ENCODE results near the gene IRF6.

Gene IRF6

DNA sequence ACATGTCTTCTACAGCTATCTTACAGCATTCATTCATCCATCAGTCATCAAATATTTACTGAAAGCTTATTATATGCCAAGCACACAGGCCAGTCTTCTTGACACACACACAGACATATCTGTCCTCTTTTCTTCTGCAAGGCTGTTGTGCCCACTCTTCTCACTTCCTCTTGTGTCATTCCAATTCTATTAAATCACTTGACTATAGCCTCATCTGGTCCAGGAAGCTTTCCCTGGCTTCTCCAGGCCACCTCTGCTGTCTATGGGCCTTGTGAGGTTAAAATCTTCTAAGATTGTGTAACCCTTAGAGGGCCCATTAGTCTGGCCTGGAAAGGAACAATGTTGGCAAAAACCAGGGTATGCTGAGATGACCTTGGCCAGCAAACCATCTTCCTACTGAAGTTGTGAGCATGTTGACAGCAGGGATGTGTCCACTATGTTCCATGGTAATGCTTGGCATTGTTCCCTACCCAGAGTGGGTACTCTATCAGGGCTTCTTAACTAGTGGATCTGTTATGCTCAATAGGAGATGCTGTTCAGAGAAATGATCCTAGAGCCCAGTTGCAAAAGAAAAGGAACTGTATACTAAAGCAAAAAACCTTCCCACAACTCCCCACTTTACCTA lies 44.8 kb downstream of the IRF6 start:
- no peak for DNase-seq

DNA sequence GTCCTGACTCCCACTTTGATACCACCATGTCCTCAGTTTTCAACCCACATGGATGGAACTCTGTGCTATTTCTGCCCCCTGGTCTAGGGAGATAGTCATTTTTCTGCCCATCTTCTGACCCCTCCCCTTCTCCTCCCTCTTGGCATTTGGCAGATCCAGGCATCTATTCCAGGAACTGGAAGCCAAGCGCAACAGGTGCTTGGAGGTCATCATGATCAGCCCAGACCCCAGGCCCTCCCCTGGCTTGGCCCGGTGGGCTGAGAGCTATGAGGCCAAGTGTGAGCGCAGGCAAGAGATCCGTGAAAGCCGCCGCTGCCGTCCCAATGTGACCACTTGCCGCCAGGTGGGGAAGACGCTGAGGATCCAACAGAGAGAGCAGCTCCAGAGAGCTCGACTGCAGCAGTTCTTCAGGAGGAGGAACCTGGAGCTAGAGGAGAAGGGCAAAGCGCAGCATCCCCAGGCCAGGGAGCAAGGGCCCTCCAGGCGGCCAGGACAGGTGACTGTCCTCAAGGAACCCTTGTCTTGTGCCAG lies 46.0 kb downstream of the IRF6 start:
- no peak for DNase-seq

- DNase-seq = no peak
Observed at GRCh38 chr1:209758400-209758799, 47.5 kb downstream of the IRF6 start.

- DNase-seq = peak in 9 of 58 donors; percentile 12 to 21 (median 15)
Observed at GRCh38 chr1:209756615-209757445, 49.1 kb downstream of the IRF6 start.

GRCh38 chr1:209755926-209756614 lies 49.9 kb downstream of the IRF6 start, which contains the start of gene TRAF3IP3:
Gene TRAF3IP3 (plus strand): TSS chr1:209756053. CDS start chr1:209760040, 3,987 bp downstream.
- peak in 16 of 58 donors; percentile 4 to 46 (median 20) for DNase-seq

DNA sequence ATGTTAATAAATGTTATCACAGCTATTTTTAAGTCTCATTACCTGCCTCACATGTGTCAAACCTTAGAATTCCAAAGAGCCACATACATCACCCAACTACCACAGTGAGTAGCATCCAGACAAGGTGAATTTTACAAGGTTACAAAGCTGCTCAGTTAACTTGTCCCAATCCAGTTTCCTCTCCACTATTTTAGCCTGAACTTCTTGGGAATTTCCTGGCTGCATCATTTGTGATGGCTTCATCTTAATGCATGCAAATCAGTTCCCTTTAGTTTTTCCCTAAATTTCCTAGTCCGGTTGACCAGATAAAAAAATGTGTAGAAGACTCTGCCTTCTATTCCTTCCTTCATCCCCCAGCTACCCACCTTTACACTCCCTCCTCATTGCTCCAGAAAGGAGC lies 50.7 kb downstream of the IRF6 start:
- DNase-seq = no peak

GRCh38 chr1:209752890-209753289 lies 53.1 kb downstream of the IRF6 start:
- DNase-seq = no peak

DNA sequence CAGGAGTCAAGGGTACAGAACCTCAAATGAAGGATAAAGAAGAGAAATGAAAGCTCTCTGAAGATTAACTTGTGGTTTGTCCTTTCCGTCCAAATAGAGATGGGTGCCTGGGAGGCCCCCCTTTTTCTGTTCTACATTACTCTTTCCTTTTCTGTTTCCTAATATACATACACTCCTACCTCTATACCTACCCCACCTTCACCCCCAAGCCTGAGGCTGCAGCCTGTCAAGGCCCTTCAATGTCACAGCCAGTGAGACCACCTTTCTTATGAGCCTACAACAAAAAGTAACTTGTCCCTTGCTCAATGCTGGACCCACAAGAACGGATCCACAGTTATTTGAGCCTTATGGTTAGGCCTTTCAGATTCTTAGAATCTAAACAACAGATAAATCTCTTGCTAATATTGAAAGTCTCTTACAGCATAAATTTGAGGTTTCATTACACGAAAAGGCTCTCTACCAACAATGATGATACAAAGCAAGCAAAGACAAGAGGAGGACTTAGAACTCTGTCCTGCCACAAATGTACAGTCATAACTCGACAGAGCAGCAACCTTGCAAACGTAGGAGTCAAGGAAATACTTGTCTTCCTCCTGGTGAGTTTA lies 54.2 kb downstream of the IRF6 start:
- DNase-seq = no peak

- DNase-seq = no peak
Observed at GRCh38 chr1:209749670-209750323, 56.1 kb downstream of the IRF6 start.

GRCh38 chr1:209749205-209749604 lies 56.7 kb downstream of the IRF6 start:
- no peak for DNase-seq

DNA sequence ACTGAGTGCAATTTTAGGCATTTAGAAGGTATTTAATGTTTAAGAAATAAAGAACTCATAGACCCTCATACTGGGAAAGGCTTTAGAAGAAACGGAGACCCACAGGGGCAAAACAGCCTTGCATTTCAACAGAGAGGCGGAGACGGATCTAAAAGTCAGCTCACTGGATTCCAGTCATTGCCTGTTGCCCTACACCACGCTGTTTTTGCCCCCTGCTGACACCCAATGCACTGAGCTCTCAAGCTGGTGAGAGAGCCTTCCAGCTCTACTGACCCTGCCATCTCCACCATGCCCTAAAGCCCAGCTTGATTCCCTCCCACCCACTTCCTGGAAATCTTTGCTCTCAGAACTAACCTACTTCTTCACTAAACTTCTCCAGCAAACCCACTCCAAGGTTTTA lies 57.3 kb downstream of the IRF6 start:
- no peak for DNase-seq

DNA sequence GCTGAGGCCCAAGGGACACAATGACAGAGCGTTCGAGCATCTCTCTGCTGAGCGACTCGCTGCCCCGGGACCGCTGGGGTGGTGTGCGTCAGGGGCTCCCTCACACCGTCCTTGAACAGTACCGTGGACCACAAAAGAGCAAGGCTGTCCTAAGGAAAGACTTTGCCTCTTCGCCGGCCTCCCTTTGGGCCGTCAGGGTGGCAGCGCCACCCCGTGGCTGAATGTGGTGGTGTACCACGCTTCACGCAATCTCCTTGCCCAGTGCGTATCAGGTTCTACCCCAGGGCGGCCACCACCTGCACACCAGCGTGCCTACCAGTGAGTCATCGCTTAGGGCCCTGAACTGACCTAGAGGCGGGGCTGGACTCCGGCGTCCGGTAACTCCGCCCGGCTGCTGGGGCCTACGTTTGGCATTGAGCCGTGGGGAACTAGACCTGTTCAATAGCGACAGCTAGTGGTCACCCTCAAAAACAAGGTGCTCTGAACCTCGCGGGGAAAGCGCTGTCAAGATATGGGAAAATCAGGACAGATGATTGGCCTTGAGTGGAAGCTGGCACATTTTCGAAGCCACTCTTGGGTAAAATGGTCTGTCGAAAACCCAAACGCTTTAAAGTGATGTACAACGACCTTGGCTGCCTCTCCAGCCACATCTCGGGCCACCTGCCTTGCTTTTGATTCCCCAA lies 58.2 kb downstream of the IRF6 start:
- peak in 57 of 58 donors; percentile 14 to 93 (median 72) for DNase-seq

GRCh38 chr1:209746451-209747165 lies 59.3 kb downstream of the IRF6 start:
- DNase-seq = no peak

DNA sequence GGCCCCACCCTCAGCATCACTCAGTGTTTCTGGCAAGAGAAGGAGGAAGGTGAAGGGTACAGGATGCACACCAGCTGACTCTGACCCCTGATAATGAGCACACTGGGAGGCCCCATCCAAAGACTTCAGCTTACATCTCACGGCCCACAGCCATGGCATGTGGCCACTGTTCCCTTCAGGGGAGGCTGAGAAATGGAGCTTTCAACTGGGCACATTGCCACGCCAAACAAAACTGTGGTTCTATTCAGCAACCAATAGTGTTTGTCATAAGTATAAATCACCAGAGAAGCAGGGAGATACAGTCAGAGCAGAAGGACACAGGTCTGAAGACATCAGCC lies 62.8 kb downstream of the IRF6 start:
- DNase-seq = peak in 29 of 58 donors; percentile 3 to 79 (median 15)

- peak in 3 of 58 donors; percentile 2 to 9 (median 7) for DNase-seq
Observed at GRCh38 chr1:209742409-209743144, 63.4 kb downstream of the IRF6 start.

GRCh38 chr1:209741889-209742288 lies 64.1 kb downstream of the IRF6 start:
- DNase-seq = no peak

DNA sequence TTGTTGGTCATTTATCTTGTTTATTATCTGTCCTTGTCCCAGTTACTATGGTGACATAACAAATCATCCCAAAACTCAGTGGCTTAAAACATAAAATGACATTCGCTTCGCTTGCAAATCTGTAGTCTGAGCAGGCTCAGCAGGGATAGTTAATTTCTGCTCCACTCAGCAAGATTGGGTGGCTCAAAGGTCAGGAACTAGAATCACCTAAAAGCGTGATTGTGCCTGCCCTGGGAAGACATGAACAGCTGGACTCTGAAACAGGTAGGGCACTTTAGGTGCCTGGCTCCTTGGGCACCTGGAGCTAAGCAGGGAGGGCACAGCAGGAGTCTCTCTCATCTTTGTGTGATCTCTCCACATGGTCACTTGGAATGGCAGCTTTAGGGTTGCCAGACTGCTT lies 64.7 kb downstream of the IRF6 start:
- no peak for DNase-seq

- DNase-seq = no peak
Observed at GRCh38 chr1:209738270-209738669, 67.7 kb downstream of the IRF6 start.

GRCh38 chr1:209737118-209737505 lies 68.8 kb downstream of the IRF6 start:
- DNase-seq = no peak

Data from anterior cingulate cortex (tissue), 58 donors.